Umbilical cord (tissue), 2 donors: Measurements from ENCODE around the gene WDR75. TPM values are rescaled to one million over a fixed set of nuclear protein-coding genes. Genes with fewer than 3 reads are reported as not detected.

ENCODE experiments used
- DNase-seq: peaks from one replicate; pipeline ENCODE4 v3.0.0-alpha.2; 2015; ENCODE audit warnings: low spot score
- total RNA-seq: library from RNA; depleted of rRNA; stranded (reverse); fragments of >200 nt; gene quantifications from one replicate; pipeline ENCODE4 v1.2.3, GENCODE V29; 2014; ENCODE audit warnings: low replicate concordance; ENCODE audit not compliant: insufficient read depth

WDR75 gene
- total RNA-seq, 1 donor from 2014 or later = 34.4 TPM

- DNase-seq = no peak
These were observed 56.9 kb downstream of the WDR75 start for GRCh38 chr2:189498205-189498604.

GRCh38 chr2:189499137-189499536 is 57.9 kb downstream of the WDR75 start:
- DNase-seq = no peak

GRCh38 chr2:189500456-189501160 is 59.3 kb downstream of the WDR75 start:
- DNase-seq = no peak

GRCh38 chr2:189501487-189501886 is 60.2 kb downstream of the WDR75 start:
- no peak for DNase-seq

DNA sequence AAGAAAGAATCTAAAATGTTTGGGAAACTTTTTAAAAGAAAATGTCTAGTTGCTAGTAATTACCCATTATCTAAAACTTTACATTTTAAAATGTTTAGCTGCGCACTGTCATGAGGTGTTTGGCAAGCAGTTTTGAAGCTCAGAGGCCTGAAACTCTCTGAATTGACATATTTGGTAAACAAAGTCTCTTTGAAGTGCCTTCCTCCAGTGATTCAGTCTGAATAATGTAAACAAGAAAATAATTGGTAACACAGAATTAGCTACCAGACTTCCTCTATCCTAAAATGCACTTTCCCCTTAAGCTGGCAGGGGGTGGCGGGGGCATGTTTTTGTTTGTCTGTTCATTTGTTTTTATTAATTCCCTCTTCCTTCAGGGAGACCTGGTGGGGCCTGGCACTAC is 61.4 kb downstream of the WDR75 start:
- DNase-seq = no peak

DNA sequence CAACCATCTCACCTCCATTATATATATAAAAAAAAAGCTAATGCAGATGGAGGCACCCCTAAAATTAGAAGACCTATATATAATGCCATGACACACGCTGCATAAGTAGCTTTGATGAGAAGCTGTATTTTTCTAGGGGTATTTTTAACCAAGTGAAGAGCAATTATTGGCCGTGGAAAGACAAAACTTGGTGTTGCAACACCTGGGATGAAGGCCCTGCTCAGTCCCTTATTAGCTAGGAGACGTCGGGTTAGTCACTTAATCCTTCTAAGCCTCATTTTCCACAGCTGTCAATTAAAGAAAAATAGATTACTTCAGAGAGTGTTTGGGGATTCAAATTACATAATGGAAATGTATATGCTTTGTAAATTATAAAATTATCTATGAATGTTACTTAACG is 63.0 kb downstream of the WDR75 start:
- no peak for DNase-seq

- DNase-seq = no peak
These were observed 64.2 kb downstream of the WDR75 start for GRCh38 chr2:189505492-189505891.

- no peak for DNase-seq
These were observed 65.3 kb downstream of the WDR75 start for GRCh38 chr2:189506514-189506976.

GRCh38 chr2:189511210-189511959 is 70.1 kb downstream of the WDR75 start:
- DNase-seq = no peak

DNA sequence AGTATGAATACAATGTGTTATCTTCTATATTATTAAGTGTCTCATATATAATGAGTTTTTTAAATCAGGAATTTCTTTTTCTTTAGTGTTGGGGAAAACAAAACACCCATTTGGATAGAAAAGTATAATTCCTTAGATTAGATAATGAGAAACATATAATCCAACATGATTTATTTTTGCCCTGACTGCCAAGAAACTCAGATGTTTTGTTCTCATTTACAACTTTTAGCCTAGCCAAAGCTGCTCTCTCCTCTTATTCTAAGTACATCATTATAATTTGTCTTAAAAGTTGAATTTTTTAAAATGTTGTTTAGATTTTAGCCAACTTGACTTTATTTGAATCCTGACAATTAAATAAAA is 70.7 kb downstream of the WDR75 start:
- no peak for DNase-seq

- DNase-seq = peak; percentile 76
These were observed 71.6 kb downstream of the WDR75 start for GRCh38 chr2:189512879-189513278.

- DNase-seq = no peak
These were observed 72.8 kb downstream of the WDR75 start for GRCh38 chr2:189514104-189514503.

- DNase-seq = no peak
These were observed 74.0 kb downstream of the WDR75 start for GRCh38 chr2:189515264-189515663.

GRCh38 chr2:189516546-189516945 is 75.3 kb downstream of the WDR75 start:
- DNase-seq = no peak

DNA sequence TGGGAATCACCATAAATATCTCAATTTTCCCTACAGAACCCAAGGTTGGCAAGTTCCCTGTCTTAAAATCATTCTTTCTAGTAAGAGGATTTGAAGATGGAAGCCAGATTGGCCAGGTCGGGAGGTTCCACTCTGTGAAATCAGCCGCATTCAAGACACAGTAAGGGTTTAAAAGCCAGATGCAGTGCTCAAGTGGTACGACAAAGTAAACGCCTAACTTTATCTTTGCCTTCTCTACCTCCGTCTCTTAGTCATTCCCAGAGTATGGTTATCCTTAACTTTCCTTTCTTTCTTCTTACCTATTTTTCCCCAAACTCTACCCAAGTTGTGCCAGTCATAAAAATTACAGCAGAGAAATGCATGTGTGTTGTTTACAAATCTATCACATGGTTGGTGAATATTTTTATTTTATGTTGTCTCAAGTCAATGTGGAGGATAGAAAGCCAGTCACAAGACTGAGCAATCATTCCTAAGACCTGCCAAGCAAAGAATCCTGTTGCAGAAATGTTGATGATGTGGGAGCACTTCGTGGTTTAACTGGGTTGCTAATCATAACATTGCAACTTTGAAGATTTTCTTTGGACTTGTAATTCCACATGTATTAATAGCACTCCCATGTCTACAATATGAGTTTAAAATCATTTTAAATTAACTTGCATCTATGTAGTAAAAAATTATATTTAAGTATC is 76.7 kb downstream of the WDR75 start:
- no peak for DNase-seq

- no peak for DNase-seq
These were observed 78.5 kb downstream of the WDR75 start for GRCh38 chr2:189519631-189520387.

DNA sequence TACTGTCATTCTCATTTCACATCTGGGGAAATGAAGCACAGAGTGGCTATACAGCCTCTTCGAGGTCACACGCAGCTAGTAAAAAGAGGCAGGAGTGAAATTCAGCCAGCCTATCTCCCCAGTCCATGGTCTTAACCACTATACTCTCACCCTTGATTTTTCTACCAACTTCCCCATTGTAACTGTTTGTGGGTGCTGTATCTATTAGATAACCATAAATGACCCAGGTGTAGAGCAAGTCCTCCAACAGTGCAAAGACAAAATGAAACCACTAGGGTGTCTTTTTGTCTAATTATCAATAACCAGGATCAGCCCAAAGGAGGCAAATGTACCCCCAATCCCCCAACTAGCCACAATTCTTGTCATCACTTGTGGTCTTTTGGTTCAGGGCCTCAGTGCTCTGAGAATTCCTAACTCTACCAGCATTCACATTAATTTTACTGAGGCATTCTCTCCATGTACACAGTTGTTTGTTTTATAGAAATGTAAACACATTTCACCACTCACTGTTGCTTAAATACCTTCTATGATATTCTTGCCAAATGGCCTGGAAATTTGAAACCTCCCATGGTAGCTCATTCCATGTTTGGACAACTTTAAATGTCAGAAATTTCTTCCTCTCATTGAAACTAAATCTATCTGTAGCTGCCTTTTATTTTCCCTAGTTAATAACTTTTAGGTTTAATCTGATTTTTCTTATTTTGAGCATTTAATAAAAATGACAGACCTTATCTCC is 80.6 kb downstream of the WDR75 start:
- no peak for DNase-seq

DNA sequence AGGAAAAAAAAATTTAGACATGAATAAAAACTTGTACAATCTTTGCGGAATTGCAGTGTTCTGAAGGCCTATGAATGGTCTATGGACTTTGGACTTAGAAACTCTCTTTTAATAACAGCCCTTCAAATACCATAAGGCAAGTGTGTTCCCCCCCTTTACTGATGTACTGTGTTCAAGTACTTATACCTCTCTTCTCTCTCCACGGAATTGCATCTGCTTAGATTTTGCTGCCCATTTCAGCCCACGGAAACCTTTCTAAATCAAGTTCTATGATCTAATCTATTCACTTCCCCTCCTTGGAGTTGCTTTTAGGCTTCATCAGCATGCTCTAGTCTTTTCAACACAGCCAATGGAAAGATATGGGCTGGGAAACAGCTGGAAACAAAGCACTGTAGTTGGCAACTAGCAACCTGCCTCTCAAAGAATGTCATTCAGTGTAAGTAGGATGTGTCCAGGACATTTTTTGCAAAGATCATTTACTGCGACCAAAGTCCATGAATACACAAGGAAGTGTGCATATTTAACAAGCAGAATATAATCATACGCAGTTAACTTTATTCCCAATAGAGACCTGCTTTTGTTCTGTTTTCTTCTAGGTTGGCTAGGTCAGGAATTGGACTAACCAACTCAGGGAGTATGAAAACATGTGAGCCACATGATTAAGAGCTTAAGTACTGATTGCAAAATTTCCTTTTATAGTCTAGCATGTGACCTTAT is 81.3 kb downstream of the WDR75 start:
- peak; percentile 33 for DNase-seq

DNA sequence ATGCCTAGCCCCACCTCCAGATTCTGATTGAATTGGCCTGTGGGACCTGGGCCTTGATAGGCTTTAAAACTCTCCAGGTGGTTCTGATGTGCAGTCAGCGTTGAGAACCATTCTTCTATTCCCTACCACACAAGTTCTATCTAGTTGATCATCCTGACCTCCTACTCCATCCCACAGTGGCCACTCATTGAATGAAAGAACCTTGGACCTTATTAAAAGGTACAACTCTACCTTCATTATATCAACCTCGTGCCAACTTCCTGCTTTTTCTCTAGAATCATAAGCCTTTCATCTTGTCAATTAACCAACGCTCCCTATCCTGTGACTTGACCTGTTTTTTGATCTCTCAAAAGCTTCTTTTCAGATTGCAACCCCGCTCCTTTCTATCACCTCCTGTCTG is 83.5 kb downstream of the WDR75 start:
- DNase-seq = no peak
